PFSK-1 (cell line): Measurements from ENCODE around the gene GAB1.

Experiments used
- FOXP2 ChIP-seq: optimal IDR thresholded peaks from 2 replicates; pipeline ENCODE3; 2011; ENCODE audit warnings: borderline replicate concordance, control low read depth, inconsistent platforms; ENCODE audit not compliant: insufficient read depth; ENCODE audit errors: extremely low read length, extremely low read depth
- POLR2AphosphoS5 ChIP-seq: IDR thresholded peaks from 2 replicates; pipeline ENCODE4 v1.6.1; 2012; ENCODE audit warnings: low read depth, mild to moderate bottlenecking, control low read depth, low read length, moderate library complexity
- REST ChIP-seq, 2 experiments: IDR thresholded peaks; 2 replicates each; pipeline versions ENCODE4 v1.6.1 to v1.8.0; 2011 to 2012; ENCODE audit warnings: low read depth in 2 of 2, low read length in 2 of 2, control low read depth in 1 of 2, inconsistent platforms in 1 of 2, mild to moderate bottlenecking in 1 of 2, moderate library complexity in 1 of 2; ENCODE audit not compliant: insufficient read depth in 1 of 2
- SIN3A ChIP-seq: IDR thresholded peaks from 2 replicates; pipeline ENCODE4 v1.6.1; 2012; ENCODE audit warnings: mild to moderate bottlenecking, low read length, moderate library complexity, borderline replicate concordance; ENCODE audit not compliant: insufficient read depth
- TAF1 ChIP-seq: IDR thresholded peaks from 2 replicates; pipeline ENCODE4 v1.6.1; 2012; ENCODE audit warnings: low read length, control low read depth, borderline replicate concordance; ENCODE audit not compliant: insufficient read depth

The GAB1 gene

GRCh38 chr4:143356493-143356892, 19.8 kb downstream of the GAB1 start:
- TF ChIP-seq POLR2AphosphoS5 (no peak), SIN3A (no peak)

- no peak for TF ChIP-seq POLR2AphosphoS5
- no peak for TF ChIP-seq FOXP2
- no peak for TF ChIP-seq REST (IDR thresholded peaks at IDR 0.05; ENCODE audit: insufficient read depth in 1 of 2, low read depth in 2 of 2, low read length in 2 of 2)
- no peak for TF ChIP-seq SIN3A
- TF ChIP-seq TAF1 = no peak
These were observed 20.6 kb downstream of the GAB1 start for GRCh38 chr4:143357161-143357845.

- TF ChIP-seq REST (IDR thresholded peaks at IDR 0.05; ENCODE audit: insufficient read depth in 1 of 2, low read depth in 2 of 2, low read length in 2 of 2) (no peak), TAF1 (no peak), FOXP2 (no peak), SIN3A (no peak), POLR2AphosphoS5 (no peak)
These were observed 21.7 kb downstream of the GAB1 start for GRCh38 chr4:143358419-143358818.

GRCh38 chr4:143358923-143359643, 22.4 kb downstream of the GAB1 start:
- TF ChIP-seq TAF1 = no peak
- no peak for TF ChIP-seq POLR2AphosphoS5
- TF ChIP-seq SIN3A = no peak
- TF ChIP-seq REST (IDR thresholded peaks at IDR 0.05; ENCODE audit: insufficient read depth in 1 of 2, low read depth in 2 of 2, low read length in 2 of 2) = no peak
- TF ChIP-seq FOXP2 = no peak

GRCh38 chr4:143359644-143360193, 23.0 kb downstream of the GAB1 start:
- TF ChIP-seq POLR2AphosphoS5 = no peak
- no peak for TF ChIP-seq REST (IDR thresholded peaks at IDR 0.05; ENCODE audit: insufficient read depth in 1 of 2, low read depth in 2 of 2, low read length in 2 of 2)
- no peak for TF ChIP-seq FOXP2
- TF ChIP-seq SIN3A = no peak
- no peak for TF ChIP-seq TAF1
